ENCODE data around the gene TSEN2.

- TF ChIP-seq CTCF (IDR thresholded peaks at IDR 0.05) (no peak), POLR2A (IDR thresholded peaks at IDR 0.05) (no peak), EP300 (IDR thresholded peaks at IDR 0.05) (no peak)
Observed at GRCh38 chr3:12522721-12523120, 38.4 kb downstream of the TSEN2 start.

Measured in tibial nerve (tissue), 4 donors.